Vagina (tissue), 2 donors: ENCODE measurements around the gene CDC7. TPM values are rescaled to one million over a fixed set of nuclear protein-coding genes. Genes with fewer than 3 reads are reported as not detected.

ENCODE experiments used
- DNase-seq, 2 donors: peaks; one replicate each; pipeline ENCODE4 v3.0.0-alpha.2; 2017; ENCODE audit errors: extremely low spot score in 2 of 2
- H3K27ac ChIP-seq: fragments of 200-600 bp; sonication (generic); one replicate; pipeline ENCODE4 v1.5.1; 2019
- H3K27me3 ChIP-seq: fragments of 200-600 bp; sonication (generic); one replicate; pipeline ENCODE4 v1.5.1; 2019
- H3K36me3 ChIP-seq, 2 donors: fragments of 200-600 bp; sonication (generic); one replicate each; pipeline ENCODE4 v1.5.1; 2017 to 2019
- H3K4me1 ChIP-seq: fragments of 200-600 bp; sonication (generic); one replicate; pipeline ENCODE4 v1.5.1; 2019
- H3K4me3 ChIP-seq, 2 donors: fragments of 200-600 bp; sonication (generic); 1 replicate in 1 of 2; 2 replicates in 1 of 2; pipeline ENCODE4 v1.5.1; 2016 to 2019
- H3K9me3 ChIP-seq: fragments of 200-600 bp; sonication (generic); one replicate; pipeline ENCODE4 v1.5.1; 2019
- POLR2A ChIP-seq, 2 donors: fragments of 450-650 bp; IDR thresholded peaks; one replicate each; pipeline ENCODE4 v1.6.1; 2017; ENCODE audit warnings: antibody characterized with exemption in 2 of 2, mild to moderate bottlenecking in 2 of 2, moderate library complexity in 2 of 2
- POLR2AphosphoS5 ChIP-seq, 2 donors: sonication (generic); formaldehyde crosslinking; IDR thresholded peaks; one replicate each; pipeline ENCODE4 v1.9.0; 2017; ENCODE audit warnings: antibody characterized with exemption in 2 of 2, mild to moderate bottlenecking in 2 of 2, low read depth in 1 of 2; ENCODE audit not compliant: insufficient read depth in 1 of 2
- intact Hi-C: fragments of 100-400 bp; cut with DNase I; formaldehyde crosslinking; loops from one replicate; pipeline ENCODE4 v1.15.1; 2023
- total RNA-seq: library from RNA; depleted of rRNA; stranded (reverse); fragments of >200 nt; gene quantifications from one replicate; pipeline ENCODE4 v1.2.3, GENCODE V29; 2016
- TF ChIP-seq, protein P1 (sequence below), 3 experiments: fragments of 450-650 bp in 2 of 3; fragments of 200-600 bp in 1 of 3; sonication (generic) in 1 of 3; IDR thresholded peaks; one replicate each; pipeline ENCODE4 v1.5.1; 2017 to 2019; ENCODE audit warnings: antibody characterized with exemption in 3 of 3, mild to moderate bottlenecking in 2 of 3, moderate library complexity in 2 of 3

The CDC7 gene
- total RNA-seq, 1 donor from 2014 or later = 3.4 TPM

DNA sequence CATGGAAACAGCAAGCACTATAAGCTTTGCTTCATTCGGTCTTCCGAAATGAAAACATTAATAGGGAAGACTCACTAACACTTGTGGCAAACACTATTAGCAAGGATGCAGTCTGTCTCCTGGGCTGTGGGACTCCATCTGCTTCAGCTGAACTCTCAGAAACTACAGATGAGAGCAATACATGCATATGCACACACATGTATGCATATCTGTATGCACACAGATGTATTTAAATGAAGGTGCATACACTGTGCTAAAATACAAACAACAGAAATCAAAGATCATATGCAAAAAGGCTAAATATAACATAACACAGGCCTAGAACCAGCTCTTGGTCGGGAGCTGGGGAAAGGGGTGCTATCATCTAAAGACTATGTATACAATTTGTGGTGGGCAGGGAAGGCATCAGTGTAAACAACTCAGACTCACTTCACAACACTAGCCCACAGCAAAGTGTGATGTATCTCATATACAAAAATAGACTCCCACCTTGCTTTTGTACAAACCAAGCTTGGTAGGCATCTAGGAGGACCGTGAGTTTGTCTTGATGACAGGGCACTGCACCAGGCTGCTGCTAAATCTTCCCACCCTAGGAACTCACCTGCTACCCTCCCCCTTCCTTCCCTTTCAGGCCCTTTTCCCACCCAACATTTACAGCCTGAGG, 32.8 kb downstream of the CDC7 start:
- TF ChIP-seq, protein P1, sequence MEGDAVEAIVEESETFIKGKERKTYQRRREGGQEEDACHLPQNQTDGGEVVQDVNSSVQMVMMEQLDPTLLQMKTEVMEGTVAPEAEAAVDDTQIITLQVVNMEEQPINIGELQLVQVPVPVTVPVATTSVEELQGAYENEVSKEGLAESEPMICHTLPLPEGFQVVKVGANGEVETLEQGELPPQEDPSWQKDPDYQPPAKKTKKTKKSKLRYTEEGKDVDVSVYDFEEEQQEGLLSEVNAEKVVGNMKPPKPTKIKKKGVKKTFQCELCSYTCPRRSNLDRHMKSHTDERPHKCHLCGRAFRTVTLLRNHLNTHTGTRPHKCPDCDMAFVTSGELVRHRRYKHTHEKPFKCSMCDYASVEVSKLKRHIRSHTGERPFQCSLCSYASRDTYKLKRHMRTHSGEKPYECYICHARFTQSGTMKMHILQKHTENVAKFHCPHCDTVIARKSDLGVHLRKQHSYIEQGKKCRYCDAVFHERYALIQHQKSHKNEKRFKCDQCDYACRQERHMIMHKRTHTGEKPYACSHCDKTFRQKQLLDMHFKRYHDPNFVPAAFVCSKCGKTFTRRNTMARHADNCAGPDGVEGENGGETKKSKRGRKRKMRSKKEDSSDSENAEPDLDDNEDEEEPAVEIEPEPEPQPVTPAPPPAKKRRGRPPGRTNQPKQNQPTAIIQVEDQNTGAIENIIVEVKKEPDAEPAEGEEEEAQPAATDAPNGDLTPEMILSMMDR (IDR thresholded peaks at IDR 0.05) = no peak
- no peak for TF ChIP-seq POLR2A (IDR thresholded peaks at IDR 0.05)
- no peak for TF ChIP-seq POLR2AphosphoS5 (IDR thresholded peaks at IDR 0.05; ENCODE audit: insufficient read depth in 1 of 2, low read depth in 1 of 2)
- no peak for DNase-seq
- H3K4me1 ChIP-seq = peaks cover 7% of the 10 kb centered on the region
- intact Hi-C loops = no loop called here
- H3K36me3 ChIP-seq = no peaks in the 10 kb centered on the region
- no peaks in the 10 kb centered on the region for H3K9me3 ChIP-seq
- no peaks in the 10 kb centered on the region for H3K27me3 ChIP-seq
- H3K4me3 ChIP-seq = no peak overlapping the region
- H3K27ac ChIP-seq = no peak overlapping the region

DNA sequence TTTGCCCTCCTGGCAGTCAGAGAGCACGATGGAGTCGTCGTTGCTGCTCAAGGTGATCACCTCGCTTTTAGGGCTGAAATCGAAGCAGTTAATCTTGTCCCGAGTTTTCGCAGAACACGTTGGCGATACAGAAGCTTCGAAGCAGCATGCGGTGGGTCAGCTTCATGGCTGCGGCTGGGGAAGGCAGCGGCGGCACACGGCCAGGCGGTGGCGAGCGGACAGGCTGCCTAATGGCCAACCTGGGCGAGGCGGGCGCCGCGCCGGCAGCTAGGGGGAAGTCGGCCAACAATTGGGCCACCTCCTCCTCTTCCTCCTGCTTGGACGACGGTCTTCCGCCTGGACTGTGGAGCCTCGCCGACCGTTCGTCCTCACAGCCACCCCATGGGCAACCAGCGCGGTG, 34.8 kb downstream of the CDC7 start:
- H3K27me3 ChIP-seq = no peaks in the 10 kb centered on the region
- H3K4me1 ChIP-seq = peaks cover 7% of the 10 kb centered on the region
- no peaks in the 10 kb centered on the region for H3K9me3 ChIP-seq
- no peaks in the 10 kb centered on the region for H3K36me3 ChIP-seq
- no peak overlapping the region for H3K27ac ChIP-seq
- no peak for DNase-seq
- TF ChIP-seq POLR2AphosphoS5 (IDR thresholded peaks at IDR 0.05; ENCODE audit: insufficient read depth in 1 of 2, low read depth in 1 of 2) (no peak), POLR2A (IDR thresholded peaks at IDR 0.05) (no peak)
- TF ChIP-seq, protein P1 (IDR thresholded peaks at IDR 0.05) = no peak
- H3K4me3 ChIP-seq = no peak overlapping the region
- intact Hi-C loops = no loop called here

DNA sequence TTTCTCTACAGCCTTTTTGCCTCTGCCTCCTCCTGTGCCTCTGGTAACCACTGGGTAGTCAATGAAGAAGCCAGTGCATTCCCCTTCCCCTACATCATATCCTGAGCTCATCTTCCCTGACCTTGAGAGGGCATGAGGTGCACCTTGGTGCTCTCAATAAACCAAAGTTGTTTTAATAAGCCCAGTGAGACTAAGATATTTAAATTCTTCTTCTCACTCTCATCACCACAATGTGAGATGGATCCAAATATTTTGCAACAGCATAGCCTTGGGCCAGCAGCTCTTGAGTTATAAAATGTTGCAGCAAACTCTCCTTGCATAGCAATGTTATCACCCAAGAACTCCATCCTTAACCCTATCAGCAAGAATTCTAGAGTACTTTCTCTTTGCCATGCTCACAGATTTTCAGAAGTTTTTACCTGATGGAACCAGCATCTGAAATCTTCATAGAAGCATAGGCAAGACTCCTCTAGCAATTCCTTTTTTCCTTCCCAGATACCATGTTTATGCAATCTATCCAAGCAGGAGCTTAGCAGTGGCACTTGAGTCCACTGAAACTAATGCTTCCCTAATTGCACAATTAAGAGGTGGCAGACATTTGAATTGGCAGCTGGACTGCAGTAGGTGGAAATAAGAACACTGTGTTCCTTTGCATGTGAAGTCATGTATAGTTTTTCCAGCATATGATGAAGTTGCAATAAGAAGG, 36.8 kb downstream of the CDC7 start:
- TF ChIP-seq, protein P1 (IDR thresholded peaks at IDR 0.05) = no peak
- TF ChIP-seq POLR2A (IDR thresholded peaks at IDR 0.05) (no peak), POLR2AphosphoS5 (IDR thresholded peaks at IDR 0.05; ENCODE audit: insufficient read depth in 1 of 2, low read depth in 1 of 2) (peak in 1 of 2 donors; percentile 47)
- Histone ChIP-seq H3K27ac (peak overlapping the region; percentile 34), H3K27me3 (no peaks in the 10 kb centered on the region), H3K4me3 (no peak overlapping the region), H3K9me3 (no peaks in the 10 kb centered on the region), H3K4me1 (peaks cover 7% of the 10 kb centered on the region), H3K36me3 (no peaks in the 10 kb centered on the region)
- no peak for DNase-seq
- intact Hi-C loops = no loop called here

DNA sequence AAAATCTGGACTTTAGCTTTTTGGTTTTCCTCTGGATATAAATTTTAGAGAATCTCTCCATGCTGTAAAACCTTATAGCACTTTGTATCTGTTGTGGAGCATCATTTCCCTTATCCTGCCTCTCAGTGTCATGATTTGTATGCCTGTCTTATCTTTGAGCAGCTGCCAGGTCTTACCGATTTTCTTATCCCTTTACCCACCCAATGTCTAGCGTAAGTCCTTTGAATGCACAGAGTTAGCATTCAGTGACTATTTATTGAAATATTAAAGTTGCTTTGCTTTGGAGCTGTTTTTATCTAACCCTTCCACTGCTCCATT, 37.3 kb downstream of the CDC7 start:
- H3K4me1 ChIP-seq = peaks cover 7% of the 10 kb centered on the region
- TF ChIP-seq POLR2A (IDR thresholded peaks at IDR 0.05) = no peak
- TF ChIP-seq, protein P1 (IDR thresholded peaks at IDR 0.05) = no peak
- TF ChIP-seq POLR2AphosphoS5 (IDR thresholded peaks at IDR 0.05; ENCODE audit: insufficient read depth in 1 of 2, low read depth in 1 of 2) = no peak
- no peak for DNase-seq
- no peaks in the 10 kb centered on the region for H3K36me3 ChIP-seq
- H3K27ac ChIP-seq = peak overlapping the region; percentile 14
- no peak overlapping the region for H3K4me3 ChIP-seq
- intact Hi-C loops = no loop called here
- no peaks in the 10 kb centered on the region for H3K27me3 ChIP-seq
- H3K9me3 ChIP-seq = no peaks in the 10 kb centered on the region

DNA sequence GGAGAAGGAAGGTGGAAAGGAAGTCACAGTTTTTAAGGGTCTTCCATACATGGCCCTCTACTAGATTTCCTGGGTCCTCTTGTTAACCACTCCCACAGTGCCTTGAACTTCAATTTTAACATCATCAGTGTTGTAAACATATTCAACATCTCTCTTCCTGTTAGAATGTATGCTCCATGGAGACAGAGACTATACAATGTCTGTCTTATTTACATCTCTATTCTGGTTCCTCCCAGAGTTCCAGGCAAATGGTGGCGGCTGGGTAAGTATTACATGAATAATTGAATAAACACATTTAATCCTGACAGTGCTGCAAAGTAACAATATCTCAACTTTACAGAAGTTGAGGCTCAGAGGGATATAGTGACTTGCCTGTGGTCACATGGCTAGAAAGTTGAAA, 40.3 kb downstream of the CDC7 start:
- Histone ChIP-seq H3K4me3 (no peak overlapping the region), H3K9me3 (no peaks in the 10 kb centered on the region), H3K36me3 (no peaks in the 10 kb centered on the region), H3K27me3 (no peaks in the 10 kb centered on the region), H3K27ac (no peak overlapping the region), H3K4me1 (peaks cover 7% of the 10 kb centered on the region)
- DNase-seq = no peak
- intact Hi-C loops = no loop called here
- TF ChIP-seq, protein P1 (IDR thresholded peaks at IDR 0.05) = no peak
- TF ChIP-seq POLR2AphosphoS5 (IDR thresholded peaks at IDR 0.05; ENCODE audit: insufficient read depth in 1 of 2, low read depth in 1 of 2) = no peak
- no peak for TF ChIP-seq POLR2A (IDR thresholded peaks at IDR 0.05)
